M059J (cell line): ENCODE measurements around the gene TUBA8. TPM values are rescaled to one million over a fixed set of nuclear protein-coding genes. Genes with fewer than 3 reads are reported as not detected.
A peak's percentile ranks its signal among the peaks of the same experiment; 100 is the strongest.
"Not testable (repeated sequence)": the region's sequence is repeated elsewhere in the genome, so short reads cannot be mapped to it uniquely, and the experiment has no call there.

Source experiments
- DNase-seq: peaks from one replicate; pipeline ENCODE4 v3.0.0-alpha.2; 2012; ENCODE audit warnings: low read depth
- total RNA-seq: library from RNA; depleted of rRNA; stranded (reverse); fragments of >200 nt; shearing (Covaris generic); gene quantifications from 2 replicates; pipeline ENCODE4 v1.2.3, GENCODE V29; 2014

The TUBA8 gene
- total RNA-seq, 1 experiment from 2014 or later = 1.3 TPM

GRCh38 chr22:18130018-18130417 lies 19.4 kb downstream of the TUBA8 start:
- no peak for DNase-seq

DNA sequence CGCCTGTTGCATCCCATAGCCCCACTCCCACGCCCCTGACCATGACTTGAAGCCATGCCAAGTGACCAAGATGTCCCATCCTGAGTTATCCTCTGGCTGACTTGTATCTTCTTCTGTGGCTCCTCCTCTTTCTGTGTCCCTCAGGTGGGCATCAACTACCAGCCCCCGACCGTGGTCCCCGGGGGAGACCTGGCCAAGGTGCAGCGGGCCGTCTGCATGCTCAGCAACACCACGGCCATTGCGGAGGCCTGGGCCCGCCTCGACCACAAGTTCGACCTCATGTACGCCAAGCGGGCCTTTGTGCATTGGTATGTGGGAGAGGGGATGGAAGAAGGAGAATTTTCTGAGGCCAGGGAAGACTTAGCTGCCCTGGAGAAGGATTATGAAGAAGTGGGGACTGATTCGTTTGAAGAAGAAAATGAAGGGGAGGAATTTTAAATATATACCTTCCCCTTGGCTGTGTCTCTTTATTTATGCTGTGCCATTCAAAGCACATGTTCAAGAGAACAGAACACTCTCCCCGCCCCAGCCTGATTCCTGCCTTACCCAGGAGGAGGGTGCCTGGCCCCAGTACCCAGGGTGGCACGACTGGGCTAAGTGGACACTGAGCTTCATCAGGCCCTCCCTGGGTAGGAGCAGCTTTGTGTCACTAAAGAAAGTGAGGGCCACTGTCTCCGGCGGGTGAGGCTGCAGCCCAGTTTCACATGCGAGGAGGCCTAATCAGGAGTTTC lies 20.3 kb downstream of the TUBA8 start:
- no peak for DNase-seq

DNA sequence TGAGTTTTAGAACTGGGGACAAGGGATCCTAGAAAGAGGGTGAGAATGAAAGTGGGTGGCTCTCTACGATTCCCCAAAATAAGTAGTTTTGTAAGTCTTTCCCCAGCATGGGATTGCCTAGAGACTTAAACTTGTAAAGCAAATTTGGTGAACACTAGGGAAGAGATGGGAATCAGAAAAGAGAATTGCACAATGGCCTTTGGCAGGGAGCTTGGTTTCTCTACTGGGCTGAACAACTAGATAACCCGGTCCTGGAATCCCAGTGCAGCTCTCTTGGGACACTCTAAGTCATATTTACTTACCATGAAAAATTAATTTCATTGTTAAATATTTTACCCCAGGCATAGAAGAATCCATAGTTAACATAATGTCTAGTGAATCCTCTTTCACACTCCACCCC lies 22.8 kb downstream of the TUBA8 start:
- DNase-seq = no peak

- DNase-seq = no peak
Measured at GRCh38 chr22:18136563-18137320, 26.1 kb downstream of the TUBA8 start.

- not testable (repeated sequence) for DNase-seq
Measured at GRCh38 chr22:18141004-18141403, 30.4 kb downstream of the TUBA8 start.

- DNase-seq = no peak
Measured at GRCh38 chr22:18144105-18144504, 33.5 kb downstream of the TUBA8 start.

GRCh38 chr22:18145676-18146388 lies 35.2 kb downstream of the TUBA8 start:
- DNase-seq = no peak

GRCh38 chr22:18146389-18146753 lies 35.8 kb downstream of the TUBA8 start:
- no peak for DNase-seq

DNA sequence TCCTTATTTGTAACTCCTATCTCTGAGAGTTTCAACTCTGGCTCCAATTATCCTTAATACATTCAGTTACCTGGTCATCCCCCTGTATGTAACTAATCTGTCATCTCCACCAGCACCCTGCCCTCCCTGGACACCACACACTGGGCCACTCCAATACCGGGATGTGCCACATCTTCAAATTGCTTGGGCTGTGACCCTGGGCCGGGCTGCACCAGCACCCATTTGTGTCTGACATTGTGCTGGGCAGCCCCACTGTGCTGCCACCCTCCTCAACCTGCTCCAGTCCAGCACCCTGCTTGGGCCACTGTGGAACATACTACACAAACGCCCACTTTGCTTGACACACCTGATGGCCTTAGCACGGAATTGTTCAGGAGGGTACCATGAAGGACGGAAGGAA lies 37.2 kb downstream of the TUBA8 start:
- DNase-seq = no peak

DNA sequence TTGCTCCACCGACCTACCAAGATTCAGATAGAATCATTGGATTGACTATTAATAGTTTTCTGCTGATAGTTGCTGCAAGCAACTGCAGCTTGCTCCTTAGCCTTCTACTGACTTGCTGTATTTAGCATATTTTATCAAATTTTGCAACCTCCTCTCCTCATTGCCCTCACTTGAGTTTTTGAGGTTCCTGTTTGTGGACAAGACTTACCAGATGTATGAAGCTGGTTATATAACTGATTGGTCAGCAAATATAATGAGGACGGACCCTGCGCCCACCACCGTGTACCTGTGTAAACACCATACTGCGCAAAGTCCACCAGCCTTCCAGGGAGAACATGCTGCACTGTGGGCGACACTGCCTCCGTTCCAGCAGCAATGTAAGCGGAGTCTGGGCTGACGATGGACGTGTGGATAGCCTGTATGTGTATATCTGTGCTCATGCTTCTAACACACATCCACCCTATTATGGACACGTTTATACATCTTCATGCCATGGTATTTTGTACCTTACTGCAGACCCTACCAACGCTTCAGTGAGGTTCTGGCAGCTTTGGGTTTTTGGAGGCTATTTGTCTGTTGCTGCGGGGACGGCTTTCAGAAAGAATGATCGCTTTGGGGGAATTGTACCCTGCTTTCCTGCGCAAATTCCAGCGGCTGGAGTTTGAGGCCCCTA lies 37.8 kb downstream of the TUBA8 start:
- DNase-seq = no peak

GRCh38 chr22:18152519-18152918 lies 41.9 kb downstream of the TUBA8 start:
- peak; percentile 14 for DNase-seq

DNA sequence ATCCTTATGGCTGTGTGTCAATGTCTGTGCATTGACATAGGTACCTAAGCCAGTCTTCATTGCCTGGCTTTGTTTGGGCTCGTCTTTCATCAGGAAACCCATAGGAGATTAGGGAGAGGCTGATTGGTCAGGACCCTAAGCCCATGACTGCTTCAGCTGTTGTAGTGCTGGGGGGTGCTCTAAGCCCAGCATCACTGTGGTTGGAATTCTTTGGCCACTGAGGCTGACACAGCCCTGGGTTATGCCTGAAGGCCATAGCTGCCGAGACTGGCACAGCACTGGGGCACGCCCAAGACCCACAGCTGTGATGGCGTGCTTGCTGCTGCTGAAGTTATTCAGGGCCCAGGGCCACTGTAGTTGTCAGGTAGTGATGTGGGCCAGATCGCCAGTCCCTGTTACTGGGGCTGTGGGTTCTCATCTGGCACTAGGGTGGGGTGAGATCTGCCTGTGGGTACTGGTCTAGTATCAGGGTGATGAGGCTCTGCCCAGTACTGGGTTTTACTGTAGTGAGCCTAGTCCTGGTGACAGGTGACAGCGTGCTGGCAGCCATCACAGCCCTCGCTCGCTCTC lies 44.3 kb downstream of the TUBA8 start:
- DNase-seq = peak; percentile 36

GRCh38 chr22:18155546-18155945 lies 44.9 kb downstream of the TUBA8 start:
- DNase-seq = not testable (repeated sequence)

DNA sequence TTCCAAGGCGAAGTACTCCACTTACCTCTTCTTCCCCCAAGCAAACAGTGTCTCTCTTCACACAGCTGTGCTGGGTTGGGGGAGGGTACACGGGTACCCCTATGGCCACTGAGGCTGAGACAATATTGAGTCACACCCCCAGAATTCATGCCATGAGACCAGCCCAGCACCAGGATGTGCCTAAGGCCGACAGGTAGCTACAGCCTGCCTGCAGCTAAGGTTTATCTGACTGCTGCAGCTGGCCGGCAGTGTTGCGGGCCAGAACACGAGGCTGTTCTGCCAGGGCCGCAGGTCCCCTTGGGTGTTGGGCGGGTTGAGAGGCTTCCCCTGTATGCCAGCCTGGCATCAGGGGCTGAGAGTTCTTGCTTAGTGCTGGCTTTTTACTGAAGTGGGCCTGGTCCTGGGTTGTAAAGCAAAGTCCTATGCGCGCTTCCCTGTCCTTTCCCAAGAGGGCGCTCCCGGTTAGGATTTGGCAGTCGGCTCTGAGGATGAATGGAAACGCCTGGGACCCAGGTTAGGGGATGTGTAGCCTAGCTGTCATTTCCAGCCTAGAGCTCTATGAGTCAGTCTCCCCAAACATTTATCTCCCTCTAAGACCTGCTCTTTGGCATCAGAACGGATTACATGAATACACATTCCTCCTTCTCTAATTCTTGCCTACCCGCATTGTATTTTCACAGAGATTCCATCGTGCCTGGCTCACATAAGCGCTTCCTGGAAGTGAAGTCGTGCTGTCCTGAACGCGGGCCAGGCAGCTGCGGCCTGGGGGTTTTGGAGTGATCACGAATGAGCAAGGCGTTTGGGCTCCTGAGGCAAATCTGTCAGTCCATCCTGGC lies 46.5 kb downstream of the TUBA8 start:
- DNase-seq = peak; percentile 97

DNA sequence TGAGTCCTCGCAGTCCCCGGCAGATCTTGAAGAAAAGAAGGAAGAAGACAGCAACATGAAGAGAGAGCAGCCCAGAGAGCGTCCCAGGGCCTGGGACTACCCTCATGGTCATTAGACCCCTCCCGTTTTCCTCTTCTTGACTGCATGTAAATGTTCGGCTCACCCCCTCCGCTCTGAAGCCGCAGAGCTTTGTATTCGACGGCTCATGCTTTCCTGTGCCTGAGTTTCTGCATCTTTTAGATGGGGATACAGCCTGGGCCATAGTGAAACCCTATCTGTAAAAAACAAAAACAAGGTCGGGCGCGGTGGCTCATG lies 47.1 kb downstream of the TUBA8 start:
- no peak for DNase-seq

- not testable (repeated sequence) for DNase-seq
Measured at GRCh38 chr22:18160641-18161040, 50.0 kb downstream of the TUBA8 start.

GRCh38 chr22:18163843-18164242 lies 53.2 kb downstream of the TUBA8 start:
- not testable (repeated sequence) for DNase-seq

GRCh38 chr22:18164584-18164983 lies 54.0 kb downstream of the TUBA8 start:
- DNase-seq = peak; percentile 19

DNA sequence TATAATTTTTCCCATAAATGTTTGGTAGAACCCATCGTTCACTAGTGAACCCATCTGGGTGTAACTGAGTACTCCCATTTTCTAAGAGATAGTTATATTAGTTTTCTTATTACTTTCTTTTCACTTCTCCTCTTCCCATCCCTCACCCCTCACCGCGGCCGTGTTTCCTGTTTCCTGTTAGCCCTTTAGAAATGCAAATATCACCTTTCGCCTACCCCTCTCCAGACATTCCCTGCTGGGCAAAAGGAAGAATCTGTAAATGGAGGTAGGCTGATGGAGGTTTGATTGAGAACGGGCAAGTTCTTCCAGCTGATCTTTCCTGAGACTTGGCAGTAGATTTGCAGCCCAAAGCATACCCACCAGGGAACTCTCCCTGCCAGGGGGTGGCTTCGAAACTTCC lies 54.7 kb downstream of the TUBA8 start:
- not testable (repeated sequence) for DNase-seq

GRCh38 chr22:18170284-18170683 lies 59.7 kb downstream of the TUBA8 start:
- not testable (repeated sequence) for DNase-seq

DNA sequence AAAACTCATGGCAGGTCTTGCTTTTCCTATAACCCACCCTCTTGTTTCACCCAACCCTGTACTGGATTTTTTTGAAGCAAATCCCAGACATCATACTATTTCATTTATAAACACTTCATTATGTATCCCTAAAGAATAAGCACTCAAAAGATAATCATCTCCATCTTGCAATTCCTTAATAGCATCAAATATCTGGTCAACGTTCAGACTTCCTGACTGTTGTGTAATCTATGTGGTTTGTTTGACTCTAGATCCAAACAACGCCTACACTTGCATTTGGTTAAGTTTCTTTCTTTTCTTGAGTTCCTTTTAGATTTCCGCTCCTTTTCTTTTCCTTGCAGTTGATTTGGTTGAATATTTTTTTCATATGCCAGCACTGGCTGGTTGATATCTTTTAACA lies 61.6 kb downstream of the TUBA8 start:
- not testable (repeated sequence) for DNase-seq
